PFSK-1 (cell line): Measurements from ENCODE around the gene SPPL2C.
A peak's percentile ranks its signal among the peaks of the same experiment; 100 is the strongest.

Source experiments
- FOXP2 ChIP-seq: optimal IDR thresholded peaks from 2 replicates; pipeline ENCODE3; 2011; ENCODE audit warnings: borderline replicate concordance, control low read depth, inconsistent platforms; ENCODE audit not compliant: insufficient read depth; ENCODE audit errors: extremely low read length, extremely low read depth
- POLR2AphosphoS5 ChIP-seq: IDR thresholded peaks from 2 replicates; pipeline ENCODE4 v1.6.1; 2012; ENCODE audit warnings: low read depth, mild to moderate bottlenecking, control low read depth, low read length, moderate library complexity
- REST ChIP-seq, 2 experiments: IDR thresholded peaks; 2 replicates each; pipeline versions ENCODE4 v1.6.1 to v1.8.0; 2011 to 2012; ENCODE audit warnings: low read depth in 2 of 2, low read length in 2 of 2, control low read depth in 1 of 2, inconsistent platforms in 1 of 2, mild to moderate bottlenecking in 1 of 2, moderate library complexity in 1 of 2; ENCODE audit not compliant: insufficient read depth in 1 of 2
- SIN3A ChIP-seq: IDR thresholded peaks from 2 replicates; pipeline ENCODE4 v1.6.1; 2012; ENCODE audit warnings: mild to moderate bottlenecking, low read length, moderate library complexity, borderline replicate concordance; ENCODE audit not compliant: insufficient read depth
- TAF1 ChIP-seq: IDR thresholded peaks from 2 replicates; pipeline ENCODE4 v1.6.1; 2012; ENCODE audit warnings: low read length, control low read depth, borderline replicate concordance; ENCODE audit not compliant: insufficient read depth

SPPL2C gene

GRCh38 chr17:45857977-45858708, 13.5 kb downstream of the SPPL2C start:
- TF ChIP-seq REST (IDR thresholded peaks at IDR 0.05; ENCODE audit: insufficient read depth in 1 of 2, low read depth in 2 of 2, low read length in 2 of 2) (peak; percentile 90 to 99), SIN3A (peak; percentile 97), FOXP2 (no peak), POLR2AphosphoS5 (no peak), TAF1 (no peak)

GRCh38 chr17:45861165-45861564, 16.5 kb downstream of the SPPL2C start:
- TF ChIP-seq FOXP2 (no peak), POLR2AphosphoS5 (no peak), REST (IDR thresholded peaks at IDR 0.05; ENCODE audit: insufficient read depth in 1 of 2, low read depth in 2 of 2, low read length in 2 of 2) (no peak), SIN3A (no peak), TAF1 (no peak)

DNA sequence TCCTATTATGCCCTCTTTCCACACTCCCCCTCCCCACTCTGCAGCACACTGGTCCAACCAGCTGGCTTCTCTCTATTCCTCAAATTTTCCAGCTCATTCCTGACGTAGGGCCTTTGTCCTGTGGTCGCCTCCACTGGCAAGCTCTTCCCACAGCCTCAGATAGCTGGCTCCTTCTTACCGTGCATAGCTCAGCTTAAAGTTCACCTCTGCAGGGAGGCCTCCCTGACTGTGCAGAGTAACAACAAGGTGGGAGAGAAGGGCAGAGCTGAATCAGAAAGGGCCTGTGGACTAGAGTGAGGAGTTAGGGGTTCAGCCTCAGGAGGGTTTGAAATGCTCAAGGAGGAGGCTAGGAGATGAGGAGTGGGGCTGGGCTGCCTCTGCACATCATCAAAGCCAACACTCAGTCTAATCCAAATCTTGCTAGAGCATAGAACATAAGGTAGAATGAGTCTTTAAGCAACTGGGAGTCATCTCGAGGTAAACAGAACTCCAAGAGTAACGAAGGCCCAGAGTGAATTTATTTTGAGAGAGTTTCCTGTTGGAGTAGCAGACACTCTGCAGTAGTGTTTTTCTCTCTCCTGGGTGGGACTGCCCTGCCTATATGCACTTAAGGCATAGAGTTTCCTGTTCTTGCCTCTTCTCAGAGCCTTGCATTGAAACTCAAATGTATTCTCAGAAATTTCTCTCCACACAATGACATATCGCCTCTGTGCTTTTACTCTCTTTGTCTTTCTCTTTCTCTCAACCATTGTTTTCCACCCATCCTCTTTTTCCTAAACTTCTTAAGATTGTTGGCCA, 19.4 kb downstream of the SPPL2C start:
- no peak for TF ChIP-seq REST (IDR thresholded peaks at IDR 0.05; ENCODE audit: insufficient read depth in 1 of 2, low read depth in 2 of 2, low read length in 2 of 2)
- TF ChIP-seq TAF1: no peak
- no peak for TF ChIP-seq POLR2AphosphoS5
- TF ChIP-seq SIN3A: no peak
- TF ChIP-seq FOXP2: no peak

DNA sequence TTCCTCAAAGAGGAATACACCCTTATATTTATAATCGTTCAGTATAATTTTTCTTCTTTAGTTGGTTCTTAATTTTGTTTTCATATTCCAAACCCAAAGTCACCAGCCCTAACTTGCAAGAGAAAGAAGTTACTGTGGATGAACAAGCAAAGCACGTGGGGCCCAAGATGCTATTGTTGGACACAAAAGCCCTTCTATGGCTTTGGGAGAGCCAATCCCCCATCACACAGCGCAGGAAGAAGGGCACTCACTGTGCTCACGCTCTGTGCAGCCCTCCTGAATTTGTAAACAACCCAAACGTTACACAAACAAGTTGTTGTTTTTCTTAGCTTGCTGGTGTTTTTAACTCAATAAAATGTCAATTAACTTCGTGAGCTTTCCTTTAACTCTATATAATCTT, 22.5 kb downstream of the SPPL2C start:
- no peak for TF ChIP-seq SIN3A
- no peak for TF ChIP-seq TAF1
- no peak for TF ChIP-seq FOXP2
- no peak for TF ChIP-seq REST (IDR thresholded peaks at IDR 0.05; ENCODE audit: insufficient read depth in 1 of 2, low read depth in 2 of 2, low read length in 2 of 2)
- TF ChIP-seq POLR2AphosphoS5: no peak
